Measurements from ENCODE around the gene CDC42EP5. TPM values are rescaled to one million over a fixed set of nuclear protein-coding genes. Genes with fewer than 3 reads are reported as not detected.

Gene CDC42EP5
- total RNA-seq, 4 donors from 2014 or later = 6.0 to 39.4 (median 9.8) TPM

GRCh38 chr19:54456423-54457373, 16.4 kb downstream of the CDC42EP5 start:
- Histone ChIP-seq H3K27ac (no peak overlapping the region), H3K9me3 (no peaks in the 10 kb centered on the region), H3K36me3 (peaks cover 80 to 100% (median 90%) of the 10 kb centered on the region in 3 donors), H3K4me1 (peaks cover 13 to 54% (median 16%) of the 10 kb centered on the region in 3 donors), H3K27me3 (no peaks in the 10 kb centered on the region), H3K4me3 (no peak overlapping the region)
- DNase-seq = no peak
- 89 to 90% methylated on average over 13 to 25 of the region's 51 CpGs for WGBS, 2 donors
- TF ChIP-seq CTCF (IDR thresholded peaks at IDR 0.05) (no peak), POLR2A (IDR thresholded peaks at IDR 0.05) (no peak)
- intact Hi-C loops (cut with DNase I) = no loop called here

- Histone ChIP-seq H3K27ac (no peak overlapping the region), H3K4me3 (no peak overlapping the region), H3K4me1 (peaks cover 13 to 54% (median 19%) of the 10 kb centered on the region in 3 donors), H3K27me3 (no peaks in the 10 kb centered on the region), H3K9me3 (no peaks in the 10 kb centered on the region), H3K36me3 (peaks cover 74 to 100% (median 86%) of the 10 kb centered on the region in 3 donors)
- intact Hi-C loops (cut with DNase I) = no loop called here
- 83 to 100% methylated on average over 4 to 8 of the region's 40 CpGs for WGBS, 2 donors
- TF ChIP-seq POLR2A (IDR thresholded peaks at IDR 0.05) (no peak), CTCF (IDR thresholded peaks at IDR 0.05) (no peak)
- DNase-seq = no peak
Measured at GRCh38 chr19:54455786-54456422, 17.2 kb downstream of the CDC42EP5 start.

GRCh38 chr19:54454781-54455675, 18.1 kb downstream of the CDC42EP5 start:
- H3K27me3 ChIP-seq = no peaks in the 10 kb centered on the region
- no peak overlapping the region for H3K27ac ChIP-seq
- TF ChIP-seq CTCF (IDR thresholded peaks at IDR 0.05) = no peak
- no peak for TF ChIP-seq POLR2A (IDR thresholded peaks at IDR 0.05)
- H3K36me3 ChIP-seq = peaks cover 69 to 94% (median 77%) of the 10 kb centered on the region in 3 donors
- H3K4me1 ChIP-seq = peaks cover 16 to 54% (median 28%) of the 10 kb centered on the region in 3 donors
- intact Hi-C loops (cut with DNase I) = no loop called here
- H3K4me3 ChIP-seq = no peak overlapping the region
- DNase-seq = no peak
- WGBS, 2 donors = 85 to 86% methylated on average over 8 to 9 of the region's 33 CpGs
- no peaks in the 10 kb centered on the region for H3K9me3 ChIP-seq

GRCh38 chr19:54453921-54454780, 18.9 kb downstream of the CDC42EP5 start:
- DNase-seq = no peak
- H3K27me3 ChIP-seq = no peaks in the 10 kb centered on the region
- no peak overlapping the region for H3K4me3 ChIP-seq
- 90 to 91% methylated on average over 11 to 18 of the region's 31 CpGs for WGBS, 2 donors
- H3K36me3 ChIP-seq = peaks cover 69 to 86% (median 71%) of the 10 kb centered on the region in 3 donors
- peaks cover 20 to 48% (median 29%) of the 10 kb centered on the region in 3 donors for H3K4me1 ChIP-seq
- no peak overlapping the region for H3K27ac ChIP-seq
- no peak for TF ChIP-seq POLR2A (IDR thresholded peaks at IDR 0.05)
- no peak for TF ChIP-seq CTCF (IDR thresholded peaks at IDR 0.05)
- intact Hi-C loops (cut with DNase I) = no loop called here
- H3K9me3 ChIP-seq = no peaks in the 10 kb centered on the region

Measured in esophagus squamous epithelium (tissue), 5 donors.